Endothelial cell of umbilical vein (primary cell): Measurements from ENCODE around the gene NR2C1. TPM values are rescaled to one million over a fixed set of nuclear protein-coding genes. Genes with fewer than 3 reads are reported as not detected.

Experiments
- BruUV-seq: library from RNA; stranded (reverse); fragments of 400-500 nt; replicated peaks from 2 replicates; lab custom pipeline; 2021; lab: Mats Ljungman, UMichigan
- CTCF ChIA-PET: fragments of 300-600, 350-600 bp; sonication (Branson Sonifier 250); formaldehyde crosslinking; loops from one replicate; lab custom pipeline; 2021; ENCODE audit warnings: antibody characterized with exemption, inconsistent platforms; lab: Charles Lee
- POLR2A ChIA-PET: fragments of 300-600, 350-600 bp; sonication (Branson Sonifier 250); formaldehyde crosslinking; loops from one replicate; lab custom pipeline; 2021; ENCODE audit warnings: antibody characterized with exemption, inconsistent platforms; lab: Charles Lee
- DNase-seq: peaks from one replicate; pipeline ENCODE4 v3.0.0-alpha.2; 2011; ENCODE audit warnings: low read depth, low spot score
- FAIRE-seq: peaks from 2 replicates; lab custom pipeline; 2011; peaks lifted over from hg19 to GRCh38; lab: Jason Lieb, UNC
- H2AFZ ChIP-seq: 2 replicates; pipeline ENCODE4 v1.6.0; 2012; ENCODE audit warnings: low read depth, low read length, control low read depth, inconsistent platforms
- H3K27ac ChIP-seq: 2 replicates; pipeline ENCODE4 v1.5.1; 2011; ENCODE audit warnings: low read depth, mild to moderate bottlenecking, control low read depth, low read length, moderate library complexity; ENCODE audit not compliant: insufficient read depth
- H3K27me3 ChIP-seq, 2 experiments: 2 replicates each; pipeline versions ENCODE4 v1.6.0 to v1.6.1; 2011; ENCODE audit warnings: low read length in 2 of 2, mixed read lengths in 1 of 2; ENCODE audit not compliant: control insufficient read depth in 2 of 2, insufficient read depth in 2 of 2
- H3K36me3 ChIP-seq, 2 experiments: 2 replicates in 1 of 2; 3 replicates in 1 of 2; pipeline ENCODE4 v1.5.1; 2011; ENCODE audit warnings: low read length in 2 of 2, mild to moderate bottlenecking in 1 of 2, moderate library complexity in 1 of 2; ENCODE audit not compliant: control insufficient read depth in 2 of 2, insufficient read depth in 2 of 2; ENCODE audit errors: extremely low read depth in 1 of 2
- H3K4me1 ChIP-seq: 3 replicates; pipeline ENCODE4 v1.5.1; 2011; ENCODE audit warnings: mild to moderate bottlenecking, low read length; ENCODE audit not compliant: control insufficient read depth, insufficient read depth; ENCODE audit errors: extremely low read depth
- H3K4me2 ChIP-seq: 2 replicates; pipeline ENCODE4 v1.6.1; 2011; ENCODE audit warnings: low read length, control low read depth, mixed read lengths; ENCODE audit not compliant: insufficient read depth
- H3K4me3 ChIP-seq, 3 experiments: fragments of 200-600 bp in 1 of 3; sonication (generic), shearing (Covaris generic) in 1 of 3; replicated peaks in 1 of 3; 2 replicates each; pipeline ENCODE4 v1.5.1; 2011 to 2016; ENCODE audit warnings: control low read depth in 3 of 3, low read length in 3 of 3, mild to moderate bottlenecking in 2 of 3, inconsistent platforms in 1 of 3, low read depth in 1 of 3, moderate library complexity in 1 of 3; ENCODE audit not compliant: insufficient read depth in 1 of 3
- H3K79me2 ChIP-seq: 2 replicates; pipeline ENCODE4 v1.6.0; 2012; ENCODE audit warnings: low read length, inconsistent platforms; ENCODE audit not compliant: control insufficient read depth, insufficient read depth
- H3K9ac ChIP-seq: replicated peaks from 2 replicates; pipeline ENCODE3; 2011; ENCODE audit warnings: low read length, control low read depth; ENCODE audit not compliant: insufficient read depth; ENCODE audit errors: extremely low read depth
- H3K9me1 ChIP-seq: replicated peaks from 3 replicates; pipeline ENCODE4 v1.6.0; 2011; ENCODE audit warnings: mild to moderate bottlenecking, low read length; ENCODE audit not compliant: control insufficient read depth, insufficient read depth; ENCODE audit errors: extremely low read depth
- H3K9me3 ChIP-seq: replicated peaks from 2 replicates; pipeline ENCODE4 v1.5.1; 2012; ENCODE audit warnings: low read length, inconsistent platforms; ENCODE audit not compliant: control insufficient read depth, insufficient read depth
- H4K20me1 ChIP-seq: replicated peaks from 2 replicates; pipeline ENCODE3; 2011; ENCODE audit warnings: mild to moderate bottlenecking, low read length; ENCODE audit not compliant: control insufficient read depth, insufficient read depth; ENCODE audit errors: extremely low read depth
- CTCF ChIP-seq, 2 donors: IDR thresholded peaks; 1 replicate in 1 of 2; 2 replicates in 1 of 2; pipeline ENCODE4 v1.5.1; 2011; ENCODE audit warnings: low read length in 2 of 2, mild to moderate bottlenecking in 2 of 2, moderate library complexity in 2 of 2, control low read depth in 1 of 2, inconsistent platforms in 1 of 2, low read depth in 1 of 2; ENCODE audit not compliant: insufficient read depth in 1 of 2; ENCODE audit errors: extremely low read depth in 1 of 2
- EZH2 ChIP-seq: IDR thresholded peaks from 2 replicates; pipeline ENCODE4 v1.6.1; 2012; ENCODE audit warnings: borderline replicate concordance, low read depth, mild to moderate bottlenecking, moderate library complexity, low read length, inconsistent platforms; ENCODE audit not compliant: severe bottlenecking
- FOS ChIP-seq: IDR thresholded peaks from 2 replicates; pipeline ENCODE4 v1.6.1; 2011; ENCODE audit warnings: mild to moderate bottlenecking, low read length, moderate library complexity, borderline replicate concordance; ENCODE audit not compliant: insufficient read depth
- GATA2 ChIP-seq: IDR thresholded peaks from 2 replicates; pipeline ENCODE4 v1.7.0; 2011; ENCODE audit warnings: low read depth, mild to moderate bottlenecking, moderate library complexity, mixed read lengths, low read length; ENCODE audit not compliant: insufficient read length, insufficient read depth
- JUN ChIP-seq: IDR thresholded peaks from 2 replicates; pipeline ENCODE4 v1.6.1; 2011; ENCODE audit warnings: borderline replicate concordance, low read depth; ENCODE audit not compliant: insufficient read length, insufficient read depth
- MAX ChIP-seq: IDR thresholded peaks from 2 replicates; pipeline ENCODE4 v1.6.1; 2011; ENCODE audit not compliant: insufficient read depth, insufficient read length
- MYC ChIP-seq: IDR thresholded peaks from one replicate; pipeline ENCODE4 v1.6.1; 2011; ENCODE audit warnings: mild to moderate bottlenecking, low read depth, low read length
- POLR2A ChIP-seq: IDR thresholded peaks from 2 replicates; pipeline ENCODE4 v1.6.1; 2012; ENCODE audit warnings: low read depth, mild to moderate bottlenecking, control low read depth, low read length
- POLR2AphosphoS5 ChIP-seq: IDR thresholded peaks from 2 replicates; pipeline ENCODE4 v1.6.1; 2012; ENCODE audit warnings: low read depth, mild to moderate bottlenecking, control low read depth, low read length, moderate library complexity; ENCODE audit not compliant: insufficient read depth
- dilution Hi-C: fragments of 300-500 bp; cut with MboI; formaldehyde crosslinking; loops from one replicate; pipeline ENCODE4 v1.15.0; 2019; ENCODE audit warnings: low sequenced_read_pairs; ENCODE audit not compliant: extremely low pct_ligation_motif_present
- intact Hi-C: fragments of 100-400 bp; cut with micrococcal nuclease; formaldehyde crosslinking; loops from one replicate; pipeline ENCODE4 v1.10.0; 2022
- polyA plus RNA-seq, 4 experiments: library from polyadenylated mRNA; depleted of rRNA in 3 of 4; stranded (reverse) in 3 of 4; unstranded in 1 of 4; fragments of >200 nt; gene quantifications; 2 replicates each; pipeline versions ENCODE4 v1.2.1 to v1.2.3, GENCODE V29; 2011 to 2012; ENCODE audit warnings: missing spikeins in 1 of 4
- total RNA-seq: library from RNA; stranded (reverse); gene quantifications from 2 replicates; pipeline ENCODE4 v1.2.3, GENCODE V29; 2021

The NR2C1 gene
- total and polyA plus RNA-seq, 2 donors (not counting 3 experiments of a cell fraction or from before 2014, with no cell fraction given) = 21.0 to 37.7 TPM

GRCh38 chr12:95055057-95055456 is 18.4 kb downstream of the NR2C1 start:
- CTCF ChIA-PET = no interaction called here
- H3K9me3 ChIP-seq = no peaks in the 10 kb centered on the region
- BruUV-seq = no TSS peak

More at GRCh38 chr12:95055057-95055456, 18.4 kb downstream of the NR2C1 start:
- Histone ChIP-seq H2AFZ (no peak overlapping the region), H3K4me3 (no peak overlapping the region), H3K4me2 (no peak overlapping the region), H3K9ac (no peak overlapping the region), H3K27ac (no peak overlapping the region), H4K20me1 (no peaks in the 10 kb centered on the region), H3K4me1 (no peaks in the 10 kb centered on the region), H3K79me2 (no peaks in the 10 kb centered on the region), H3K27me3 (no peaks in the 10 kb centered on the region), H3K36me3 (peaks cover 8 to 11% of the 10 kb centered on the region in 2 experiments), H3K9me1 (no peaks in the 10 kb centered on the region)
- POLR2A ChIA-PET = no interaction called here
- intact Hi-C loops (no loop called here), dilution Hi-C loops (no loop called here)
- TF ChIP-seq MYC (no peak), FOS (no peak), POLR2A (no peak), MAX (no peak), POLR2AphosphoS5 (no peak), EZH2 (no peak), JUN (no peak), GATA2 (no peak), CTCF (IDR thresholded peaks at IDR 0.05; ENCODE audit: extremely low read depth in 1 of 2, insufficient read depth in 1 of 2, low read depth in 1 of 2, low read length in 2 of 2) (no peak)
- DNase-seq (no peak), FAIRE-seq (no peak)
